Uterus (tissue), 4 donors: ENCODE results near the gene SYNGAP1. TPM values are rescaled to one million over a fixed set of nuclear protein-coding genes. Genes with fewer than 3 reads are reported as not detected.
"Not testable (repeated sequence)": the region's sequence is repeated elsewhere in the genome, so short reads cannot be mapped to it uniquely, and the experiment has no call there.

ENCODE experiments used
- DNase-seq, 2 donors: peaks; one replicate each; pipeline ENCODE4 v3.0.0-alpha.2; 2019 to 2020
- H3K27ac ChIP-seq, 2 donors: fragments of 200-600 bp; sonication (generic); 1 replicate in 1 of 2; 2 replicates in 1 of 2; pipeline ENCODE4 v1.5.1; 2016 to 2018
- H3K27me3 ChIP-seq, 2 donors: fragments of 200-600 bp; sonication (generic); one replicate each; pipeline ENCODE4 v1.5.1; 2018 to 2019; ENCODE audit warnings: control low read depth in 1 of 2
- H3K36me3 ChIP-seq, 2 donors: fragments of 200-600 bp; sonication (generic); one replicate each; pipeline ENCODE4 v1.5.1; 2019; ENCODE audit warnings: control low read depth in 1 of 2
- H3K4me1 ChIP-seq, 2 donors: fragments of 200-600 bp; sonication (generic); one replicate each; pipeline ENCODE4 v1.5.1; 2018 to 2019; ENCODE audit warnings: control low read depth in 1 of 2
- H3K4me3 ChIP-seq, 2 donors: fragments of 200-600 bp; sonication (generic); 1 replicate in 1 of 2; 2 replicates in 1 of 2; pipeline ENCODE4 v1.5.1; 2018 to 2019; ENCODE audit warnings: mild to moderate bottlenecking in 1 of 2
- H3K9me3 ChIP-seq, 2 donors: fragments of 200-600 bp; sonication (generic); one replicate each; pipeline ENCODE4 v1.5.1; 2019; ENCODE audit warnings: control low read depth in 1 of 2
- POLR2A ChIP-seq, 2 donors: fragments of 450-650 bp; IDR thresholded peaks; one replicate each; pipeline ENCODE4 v1.6.1; 2016; ENCODE audit warnings: antibody characterized with exemption in 2 of 2, mild to moderate bottlenecking in 1 of 2, moderate library complexity in 1 of 2
- intact Hi-C: fragments of 100-400 bp; cut with DNase I; formaldehyde crosslinking; loops from one replicate; pipeline ENCODE4 v1.15.1; 2023; ENCODE audit warnings: low total_unique reads
- total RNA-seq, 4 donors: library from RNA; depleted of rRNA in 3 of 4; stranded (reverse); fragments of >200 nt in 3 of 4; gene quantifications; one replicate each; pipeline versions ENCODE4 v1.1.0 to v1.2.4, GENCODE V29; 2014 to 2023
- TF ChIP-seq, protein P1 (sequence below), 4 experiments: fragments of 200-600 bp in 2 of 4; fragments of 450-650 bp in 2 of 4; sonication (generic) in 2 of 4; IDR thresholded peaks; one replicate each; pipeline ENCODE4 v1.5.1; 2016 to 2019; ENCODE audit warnings: antibody characterized with exemption in 4 of 4, mild to moderate bottlenecking in 2 of 4, moderate library complexity in 1 of 4
- donor health status: DM: yes; HTN: yes; CAD: no.

The SYNGAP1 gene
- total RNA-seq, 4 donors from 2014 or later, result 11.5 to 67.6 (median 14.4) TPM

DNA sequence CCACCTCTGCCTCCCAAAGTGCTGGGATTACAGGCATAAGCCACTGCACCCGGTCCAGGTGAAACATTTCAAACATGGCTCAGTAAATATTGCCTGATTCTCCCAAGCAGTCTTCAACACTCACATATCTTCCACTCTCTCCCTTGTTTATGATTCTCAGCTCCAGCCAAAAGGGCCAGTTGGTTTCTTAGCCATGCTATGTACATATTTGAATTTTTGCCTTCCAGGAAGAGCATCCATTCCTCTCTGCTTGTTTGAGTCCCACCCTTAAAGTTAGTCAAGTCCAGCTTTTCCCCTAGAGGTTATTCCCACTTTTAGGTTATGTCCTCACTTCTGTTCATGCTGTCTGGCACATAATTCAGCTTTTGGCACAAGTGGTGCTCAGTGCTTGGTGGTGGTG is 22.3 kb upstream of the SYNGAP1 start:
- Histone ChIP-seq H3K4me1 (no peaks in the 10 kb centered on the region), H3K27ac (no peak overlapping the region), H3K4me3 (no peak overlapping the region), H3K36me3 (no peaks in the 10 kb centered on the region), H3K27me3 (no peaks in the 10 kb centered on the region), H3K9me3 (no peaks in the 10 kb centered on the region)
- intact Hi-C loops, result no loop called here
- TF ChIP-seq, protein P1, sequence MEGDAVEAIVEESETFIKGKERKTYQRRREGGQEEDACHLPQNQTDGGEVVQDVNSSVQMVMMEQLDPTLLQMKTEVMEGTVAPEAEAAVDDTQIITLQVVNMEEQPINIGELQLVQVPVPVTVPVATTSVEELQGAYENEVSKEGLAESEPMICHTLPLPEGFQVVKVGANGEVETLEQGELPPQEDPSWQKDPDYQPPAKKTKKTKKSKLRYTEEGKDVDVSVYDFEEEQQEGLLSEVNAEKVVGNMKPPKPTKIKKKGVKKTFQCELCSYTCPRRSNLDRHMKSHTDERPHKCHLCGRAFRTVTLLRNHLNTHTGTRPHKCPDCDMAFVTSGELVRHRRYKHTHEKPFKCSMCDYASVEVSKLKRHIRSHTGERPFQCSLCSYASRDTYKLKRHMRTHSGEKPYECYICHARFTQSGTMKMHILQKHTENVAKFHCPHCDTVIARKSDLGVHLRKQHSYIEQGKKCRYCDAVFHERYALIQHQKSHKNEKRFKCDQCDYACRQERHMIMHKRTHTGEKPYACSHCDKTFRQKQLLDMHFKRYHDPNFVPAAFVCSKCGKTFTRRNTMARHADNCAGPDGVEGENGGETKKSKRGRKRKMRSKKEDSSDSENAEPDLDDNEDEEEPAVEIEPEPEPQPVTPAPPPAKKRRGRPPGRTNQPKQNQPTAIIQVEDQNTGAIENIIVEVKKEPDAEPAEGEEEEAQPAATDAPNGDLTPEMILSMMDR (IDR thresholded peaks at IDR 0.05), result no peak
- TF ChIP-seq POLR2A (IDR thresholded peaks at IDR 0.05), result no peak
- DNase-seq, result no peak

DNA sequence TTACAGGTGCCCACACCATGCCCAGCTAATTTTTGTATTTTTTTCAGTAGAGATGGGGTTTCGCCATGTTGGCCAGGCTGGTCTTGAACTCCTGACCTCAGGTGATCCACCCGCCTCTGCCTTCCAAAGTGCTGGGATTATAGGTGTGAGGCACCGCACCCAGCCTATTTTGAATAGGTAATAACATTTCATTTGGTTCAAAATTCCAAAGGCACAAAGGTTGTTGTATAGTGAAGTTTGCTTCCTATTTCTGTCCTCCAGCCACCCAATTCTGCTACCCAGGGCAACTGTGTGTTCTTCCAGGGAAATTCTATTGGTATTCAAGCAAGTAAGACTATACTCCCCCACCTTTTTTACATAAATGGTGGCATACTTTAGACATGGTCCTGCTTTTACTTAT is 21.3 kb upstream of the SYNGAP1 start:
- H3K27ac ChIP-seq, intact Hi-C loops, DNase-seq, H3K4me3 ChIP-seq, H3K36me3 ChIP-seq, H3K4me1 ChIP-seq, H3K9me3 ChIP-seq, H3K27me3 ChIP-seq: not testable (repeated sequence)

DNA sequence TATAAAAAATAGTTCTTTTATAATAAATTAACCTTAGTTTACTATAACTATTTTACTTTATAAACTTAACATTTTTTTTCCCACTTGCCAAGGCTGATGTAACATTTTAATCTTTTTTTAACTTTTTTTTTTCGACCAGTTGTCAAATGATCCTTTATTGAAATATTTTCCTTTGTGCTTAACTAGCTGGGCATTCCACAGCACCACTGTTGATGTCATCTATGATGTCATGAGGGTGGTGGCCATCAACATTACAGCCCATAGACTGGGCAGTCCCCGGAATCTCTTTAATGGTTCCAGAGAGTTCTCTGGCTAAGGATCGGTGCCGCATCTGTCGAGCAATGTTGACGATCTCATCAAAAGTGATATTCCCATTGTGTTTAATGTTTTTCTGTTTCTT is 20.0 kb upstream of the SYNGAP1 start:
- H3K27ac ChIP-seq, H3K4me1 ChIP-seq, DNase-seq, H3K27me3 ChIP-seq, intact Hi-C loops, H3K36me3 ChIP-seq, H3K4me3 ChIP-seq, H3K9me3 ChIP-seq: not testable (repeated sequence)

DNA sequence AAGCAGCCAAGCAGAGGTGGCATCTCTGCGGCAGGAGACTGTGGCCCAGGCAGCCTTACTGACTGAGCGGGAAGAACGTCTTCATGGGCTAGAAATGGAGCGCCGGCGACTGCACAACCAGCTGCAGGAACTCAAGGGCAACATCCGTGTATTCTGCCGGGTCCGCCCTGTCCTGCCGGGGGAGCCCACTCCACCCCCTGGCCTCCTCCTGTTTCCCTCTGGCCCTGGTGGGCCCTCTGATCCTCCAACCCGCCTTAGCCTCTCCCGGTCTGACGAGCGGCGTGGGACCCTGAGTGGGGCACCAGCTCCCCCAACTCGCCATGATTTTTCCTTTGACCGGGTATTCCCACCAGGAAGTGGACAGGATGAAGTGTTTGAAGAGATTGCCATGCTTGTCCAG is 15.0 kb upstream of the SYNGAP1 start:
- Histone ChIP-seq H3K4me3 (no peak overlapping the region), H3K27ac (no peak overlapping the region), H3K9me3 (no peaks in the 10 kb centered on the region), H3K4me1 (no peaks in the 10 kb centered on the region), H3K36me3 (no peaks in the 10 kb centered on the region), H3K27me3 (no peaks in the 10 kb centered on the region)
- intact Hi-C loops, result no loop called here
- DNase-seq, result no peak
- TF ChIP-seq, protein P1 (IDR thresholded peaks at IDR 0.05), result no peak
- TF ChIP-seq POLR2A (IDR thresholded peaks at IDR 0.05), result no peak

DNA sequence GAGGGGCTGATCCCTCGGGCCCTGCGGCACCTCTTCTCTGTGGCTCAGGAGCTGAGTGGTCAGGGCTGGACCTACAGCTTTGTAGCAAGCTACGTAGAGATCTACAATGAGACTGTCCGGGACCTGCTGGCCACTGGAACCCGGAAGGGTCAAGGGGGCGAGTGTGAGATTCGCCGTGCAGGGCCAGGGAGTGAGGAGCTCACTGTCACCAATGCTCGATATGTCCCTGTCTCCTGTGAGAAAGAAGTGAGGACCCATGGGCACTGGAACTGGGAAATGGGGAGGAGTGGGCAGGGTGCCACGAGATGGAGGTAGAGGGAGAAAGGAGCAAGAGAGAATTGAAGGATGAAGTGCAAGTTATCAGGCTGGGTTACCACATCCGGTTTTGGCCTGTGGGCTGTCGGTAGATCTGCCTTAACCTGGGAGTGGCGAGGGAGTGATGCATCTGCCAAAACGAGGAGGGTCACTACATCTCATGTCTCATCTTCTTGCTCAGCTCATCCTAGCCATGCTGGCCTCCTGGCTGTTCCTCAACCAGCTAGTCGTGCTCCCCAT is 14.4 kb upstream of the SYNGAP1 start:
- no peak for DNase-seq
- no peaks in the 10 kb centered on the region for H3K9me3 ChIP-seq
- H3K4me1 ChIP-seq, result no peaks in the 10 kb centered on the region
- TF ChIP-seq, protein P1 (IDR thresholded peaks at IDR 0.05), result no peak
- TF ChIP-seq POLR2A (IDR thresholded peaks at IDR 0.05), result no peak
- no peak overlapping the region for H3K27ac ChIP-seq
- no peaks in the 10 kb centered on the region for H3K27me3 ChIP-seq
- no peak overlapping the region for H3K4me3 ChIP-seq
- intact Hi-C loops, result no loop called here
- H3K36me3 ChIP-seq, result no peaks in the 10 kb centered on the region

DNA sequence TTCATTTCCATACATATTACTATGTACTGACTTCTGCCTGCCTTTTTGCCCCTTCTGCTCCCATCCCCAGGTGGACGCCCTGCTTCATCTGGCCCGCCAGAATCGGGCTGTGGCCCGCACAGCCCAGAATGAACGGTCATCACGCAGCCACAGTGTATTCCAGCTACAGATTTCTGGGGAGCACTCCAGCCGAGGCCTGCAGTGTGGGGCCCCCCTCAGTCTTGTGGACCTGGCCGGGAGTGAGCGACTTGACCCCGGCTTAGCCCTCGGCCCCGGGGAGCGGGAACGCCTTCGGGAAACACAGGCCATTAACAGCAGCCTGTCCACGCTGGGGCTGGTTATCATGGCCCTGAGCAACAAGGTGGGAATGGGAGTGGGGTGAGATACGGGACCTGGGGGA is 13.7 kb upstream of the SYNGAP1 start:
- no peak overlapping the region for H3K4me3 ChIP-seq
- no peaks in the 10 kb centered on the region for H3K27me3 ChIP-seq
- no peaks in the 10 kb centered on the region for H3K9me3 ChIP-seq
- no peaks in the 10 kb centered on the region for H3K36me3 ChIP-seq
- intact Hi-C loops, result no loop called here
- no peak for TF ChIP-seq POLR2A (IDR thresholded peaks at IDR 0.05)
- TF ChIP-seq, protein P1 (IDR thresholded peaks at IDR 0.05), result no peak
- H3K4me1 ChIP-seq, result no peaks in the 10 kb centered on the region
- H3K27ac ChIP-seq, result no peak overlapping the region
- no peak for DNase-seq
